ENCODE results near the gene GALNTL6. TPM values are rescaled to one million over a fixed set of nuclear protein-coding genes. Genes with fewer than 3 reads are reported as not detected.
A peak's percentile ranks its signal among the peaks of the same experiment; 100 is the strongest.

The GALNTL6 gene
- total RNA-seq, 4 donors from 2014 or later: 0.30 to 1.3 (median 0.60) TPM

DNA sequence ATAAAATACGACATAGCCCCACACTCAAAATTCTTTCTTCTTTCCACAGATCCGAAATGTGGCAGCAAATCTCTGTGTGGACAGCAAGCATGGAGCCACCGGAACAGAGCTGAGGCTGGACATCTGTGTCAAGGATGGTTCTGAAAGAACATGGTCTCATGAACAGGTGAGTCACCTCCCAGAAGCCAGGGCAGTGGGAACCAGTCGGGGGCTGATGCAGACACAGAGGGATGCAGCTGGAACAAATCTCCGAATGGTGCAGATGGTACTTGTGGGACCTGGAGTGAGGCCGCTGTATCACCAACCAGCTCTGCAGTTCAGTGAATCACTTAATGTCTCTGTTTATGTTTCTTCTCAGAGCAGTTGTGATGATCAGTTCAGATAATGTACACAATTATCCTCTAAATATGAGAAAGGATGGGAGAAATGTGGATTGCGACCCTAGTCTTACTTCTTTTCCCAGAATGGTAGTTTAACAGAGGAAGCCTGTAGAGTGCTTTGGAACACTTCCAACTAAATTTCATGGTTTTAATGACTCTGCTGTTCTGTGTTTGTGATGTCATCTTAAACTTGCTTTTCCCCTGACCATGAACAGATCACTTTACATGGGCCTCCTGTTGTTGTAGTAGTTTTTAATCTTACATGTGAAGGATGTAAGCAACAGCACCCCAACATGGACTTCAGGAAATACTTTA lies 1196.1 kb downstream of the GALNTL6 start:
- intact Hi-C loops (cut with DNase I; ENCODE audit: low total_unique reads): no loop called here
- WGBS, 2 donors: 92 to 93% methylated on average over 7 of the region's 7 CpGs

DNA sequence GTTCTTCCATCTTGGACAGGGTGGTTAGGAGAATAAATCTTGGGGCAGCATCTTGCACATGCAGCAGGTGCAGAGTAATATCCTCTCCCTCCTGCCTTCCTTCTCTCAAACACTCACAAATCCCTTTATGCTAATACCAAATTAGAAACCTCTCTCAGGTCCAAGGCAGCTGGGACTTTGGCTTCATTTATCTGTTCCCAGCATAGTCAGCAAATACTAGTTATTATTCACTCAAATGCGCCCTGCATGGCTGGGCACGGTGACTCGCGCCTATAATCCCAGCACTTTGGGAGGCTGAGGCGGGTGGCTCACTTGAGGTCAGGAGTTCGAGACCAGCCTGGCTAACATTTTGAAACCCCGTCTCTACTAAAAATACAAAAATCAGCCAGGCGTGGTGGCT lies 1199.4 kb downstream of the GALNTL6 start:
- WGBS, 2 donors: 88 to 90% methylated on average over 8 of the region's 8 CpGs
- DNase-seq (ENCODE audit: low spot score in 2 of 2): no peak
- TF ChIP-seq, protein P1, sequence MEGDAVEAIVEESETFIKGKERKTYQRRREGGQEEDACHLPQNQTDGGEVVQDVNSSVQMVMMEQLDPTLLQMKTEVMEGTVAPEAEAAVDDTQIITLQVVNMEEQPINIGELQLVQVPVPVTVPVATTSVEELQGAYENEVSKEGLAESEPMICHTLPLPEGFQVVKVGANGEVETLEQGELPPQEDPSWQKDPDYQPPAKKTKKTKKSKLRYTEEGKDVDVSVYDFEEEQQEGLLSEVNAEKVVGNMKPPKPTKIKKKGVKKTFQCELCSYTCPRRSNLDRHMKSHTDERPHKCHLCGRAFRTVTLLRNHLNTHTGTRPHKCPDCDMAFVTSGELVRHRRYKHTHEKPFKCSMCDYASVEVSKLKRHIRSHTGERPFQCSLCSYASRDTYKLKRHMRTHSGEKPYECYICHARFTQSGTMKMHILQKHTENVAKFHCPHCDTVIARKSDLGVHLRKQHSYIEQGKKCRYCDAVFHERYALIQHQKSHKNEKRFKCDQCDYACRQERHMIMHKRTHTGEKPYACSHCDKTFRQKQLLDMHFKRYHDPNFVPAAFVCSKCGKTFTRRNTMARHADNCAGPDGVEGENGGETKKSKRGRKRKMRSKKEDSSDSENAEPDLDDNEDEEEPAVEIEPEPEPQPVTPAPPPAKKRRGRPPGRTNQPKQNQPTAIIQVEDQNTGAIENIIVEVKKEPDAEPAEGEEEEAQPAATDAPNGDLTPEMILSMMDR (IDR thresholded peaks at IDR 0.05): no peak
- TF ChIP-seq POLR2A (IDR thresholded peaks at IDR 0.05): no peak
- intact Hi-C loops (cut with DNase I; ENCODE audit: low total_unique reads): loop anchor here (5.0 to 10.0 kb wide), 2 partner anchors 240 to 402 kb away; no protein-coding TSS in a partner anchor
- no peak overlapping the region for H3K4me3 ChIP-seq (ENCODE audit: low read depth, poor library complexity, severe bottlenecking)

More for the DNA sequence above, 1196.1 kb downstream of the GALNTL6 start:
- TF ChIP-seq POLR2A (IDR thresholded peaks at IDR 0.05): no peak
- TF ChIP-seq, protein P1 (IDR thresholded peaks at IDR 0.05): no peak
- no peak for DNase-seq (ENCODE audit: low spot score in 2 of 2)
- no peak overlapping the region for H3K4me3 ChIP-seq (ENCODE audit: low read depth, poor library complexity, severe bottlenecking)

DNA sequence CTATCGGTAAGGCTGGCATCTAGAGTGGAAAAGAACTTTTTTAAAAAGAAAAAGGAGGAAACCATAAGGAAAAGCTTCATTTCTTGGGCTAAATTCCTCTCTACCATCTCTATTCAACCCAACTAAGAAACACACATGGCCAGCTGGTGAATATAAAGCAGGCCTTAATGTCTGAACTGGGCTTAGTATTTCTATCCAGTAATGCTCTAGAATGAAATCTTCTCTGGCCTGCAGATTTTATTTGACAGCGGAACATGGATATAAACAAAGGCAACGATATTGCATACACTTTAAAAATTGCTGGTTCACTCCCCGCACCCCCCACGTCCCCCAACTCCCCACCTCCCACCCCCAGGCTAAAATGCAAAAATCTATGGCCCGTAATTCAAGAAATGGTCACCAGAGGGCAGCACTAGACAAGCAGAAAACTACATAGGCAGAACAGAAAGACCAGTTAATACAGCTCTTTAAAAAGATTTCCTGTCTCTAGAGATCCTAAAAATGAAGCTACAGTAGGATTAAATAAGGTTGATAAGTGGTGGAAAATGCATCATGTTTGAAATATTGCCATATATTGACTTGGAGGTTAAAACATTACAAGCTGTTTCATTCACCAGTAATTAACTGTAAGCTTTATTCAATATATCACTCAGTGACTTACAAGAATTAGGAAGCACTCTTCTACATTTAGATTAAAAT lies 1200.2 kb downstream of the GALNTL6 start:
- intact Hi-C loops (cut with DNase I; ENCODE audit: low total_unique reads): loop anchor here (5.0 to 10.0 kb wide), 2 partner anchors 239 to 401 kb away; no protein-coding TSS in a partner anchor
- no peak overlapping the region for H3K4me3 ChIP-seq (ENCODE audit: low read depth, poor library complexity, severe bottlenecking)
- no peak for TF ChIP-seq POLR2A (IDR thresholded peaks at IDR 0.05)
- TF ChIP-seq, protein P1 (IDR thresholded peaks at IDR 0.05): no peak
- WGBS, 2 donors: 19 to 20% methylated on average over 6 of the region's 6 CpGs
- DNase-seq (ENCODE audit: low spot score in 2 of 2): peak in 1 of 2 donors; percentile 19

DNA sequence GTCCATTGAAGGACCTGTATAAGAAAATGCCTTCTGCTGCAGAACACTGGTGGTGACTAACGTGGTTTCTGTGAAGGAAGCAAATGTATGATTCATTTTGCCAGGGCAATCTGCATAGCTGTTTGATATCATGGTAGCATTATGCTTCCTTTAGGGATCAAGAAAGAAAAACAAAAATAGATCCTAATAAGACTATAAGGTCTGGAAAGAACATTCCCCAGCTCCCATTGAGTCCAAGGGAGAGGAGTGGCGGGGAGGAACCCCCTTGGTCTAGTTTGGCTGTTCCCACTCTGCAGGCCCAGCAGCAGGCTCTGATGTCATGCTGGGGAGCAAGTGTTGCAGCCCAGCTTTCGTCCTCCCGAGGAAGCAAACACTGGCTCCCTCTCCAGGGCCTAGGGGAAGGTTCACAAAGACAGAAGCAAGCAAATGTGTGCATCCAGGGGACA lies 1200.9 kb downstream of the GALNTL6 start:
- WGBS, 2 donors: 52 to 54% methylated on average over 4 of the region's 4 CpGs
- intact Hi-C loops (cut with DNase I; ENCODE audit: low total_unique reads): loop anchor here (5.0 to 10.0 kb wide), 2 partner anchors 238 to 401 kb away; no protein-coding TSS in a partner anchor

DNA sequence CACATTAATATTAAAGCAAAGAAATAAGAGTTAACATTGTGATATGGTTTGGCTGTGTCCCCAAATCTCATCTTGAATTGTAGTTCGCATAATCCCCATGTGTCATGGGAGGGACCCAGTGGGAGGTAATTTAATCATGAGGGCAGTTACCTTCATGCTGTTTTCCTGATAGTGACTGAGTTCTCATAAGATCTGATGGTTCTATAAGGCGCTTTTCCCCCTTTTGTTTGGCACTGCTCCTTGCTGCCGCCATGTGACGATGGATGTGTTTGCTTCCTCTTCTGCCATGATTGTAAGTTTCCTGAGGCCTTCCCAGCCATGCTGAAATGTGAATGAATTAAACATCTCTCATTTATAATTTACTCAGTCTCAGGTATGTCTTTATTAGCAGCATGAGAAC lies 1201.6 kb downstream of the GALNTL6 start:
- TF ChIP-seq, protein P1 (IDR thresholded peaks at IDR 0.05): no peak
- no peak for TF ChIP-seq POLR2A (IDR thresholded peaks at IDR 0.05)
- WGBS, 2 donors: 92 to 93% methylated on average over 4 of the region's 4 CpGs
- intact Hi-C loops (cut with DNase I; ENCODE audit: low total_unique reads): loop anchor here (5.0 to 10.0 kb wide), 2 partner anchors 237 to 400 kb away; no protein-coding TSS in a partner anchor
- H3K4me3 ChIP-seq (ENCODE audit: low read depth, poor library complexity, severe bottlenecking): no peak overlapping the region
- DNase-seq (ENCODE audit: low spot score in 2 of 2): no peak

More for the DNA sequence above, 1200.9 kb downstream of the GALNTL6 start:
- DNase-seq (ENCODE audit: low spot score in 2 of 2): no peak
- no peak overlapping the region for H3K4me3 ChIP-seq (ENCODE audit: low read depth, poor library complexity, severe bottlenecking)
- no peak for TF ChIP-seq POLR2A (IDR thresholded peaks at IDR 0.05)
- TF ChIP-seq, protein P1 (IDR thresholded peaks at IDR 0.05): no peak

Measured in lower leg skin (tissue), 4 donors.